OCI-LY1 (cell line): ENCODE data around the gene ZNF415.

Experiments used
- H2AFZ ChIP-seq: fragments of 200-600 bp; sonication (generic), shearing (Covaris generic); 2 replicates; pipeline ENCODE4 v1.6.0; 2014; ENCODE audit warnings: antibody characterized with exemption, mild to moderate bottlenecking, low read length
- H3F3A ChIP-seq: fragments of 200-600 bp; sonication (generic), shearing (Covaris generic); 2 replicates; pipeline ENCODE4 v1.6.0; 2014; ENCODE audit warnings: mild to moderate bottlenecking, antibody characterized with exemption, low read length, moderate library complexity; ENCODE audit not compliant: insufficient read depth
- H3K27ac ChIP-seq: fragments of 200-600 bp; sonication (generic); 2 replicates; pipeline ENCODE4 v1.5.1; 2014; ENCODE audit warnings: low read length, mixed run types, mild to moderate bottlenecking, low read depth; ENCODE audit not compliant: poor library complexity, severe bottlenecking
- H3K27me3 ChIP-seq: fragments of 200-600 bp; sonication (generic); 2 replicates; pipeline ENCODE4 v1.6.0; 2014; ENCODE audit warnings: antibody characterized with exemption, mild to moderate bottlenecking, low read length, moderate library complexity; ENCODE audit not compliant: insufficient read depth
- H3K36me3 ChIP-seq: fragments of 200-600 bp; sonication (generic); 2 replicates; pipeline ENCODE4 v1.6.1; 2014; ENCODE audit warnings: mild to moderate bottlenecking, antibody characterized with exemption, low read length, moderate library complexity, mixed read lengths; ENCODE audit not compliant: insufficient read depth
- H3K4me1 ChIP-seq: fragments of 200-600 bp; sonication (generic); 2 replicates; pipeline ENCODE4 v1.5.1; 2014; ENCODE audit warnings: mild to moderate bottlenecking, low read length, moderate library complexity; ENCODE audit not compliant: insufficient read depth, severe bottlenecking
- H3K4me2 ChIP-seq: fragments of 200-600 bp; sonication (generic), shearing (Covaris generic); 2 replicates; pipeline ENCODE4 v1.6.1; 2014; ENCODE audit warnings: low read length
- H3K4me3 ChIP-seq: fragments of 200-600 bp; sonication (generic); 2 replicates; pipeline ENCODE4 v1.5.1; 2014; ENCODE audit warnings: low read length, low read depth, mild to moderate bottlenecking, mixed read lengths; ENCODE audit not compliant: poor library complexity, severe bottlenecking
- H3K79me2 ChIP-seq: fragments of 200-600 bp; shearing (Covaris generic); 2 replicates; pipeline ENCODE4 v1.6.1; 2016; ENCODE audit warnings: mixed run types, low read length, mixed read lengths; ENCODE audit not compliant: insufficient read depth
- H3K9ac ChIP-seq: fragments of 200-600 bp; sonication (generic), shearing (Covaris generic); 2 replicates; pipeline ENCODE4 v1.6.1; 2014; ENCODE audit warnings: mild to moderate bottlenecking, low read length, mixed read lengths
- H3K9me2 ChIP-seq: fragments of 200-600 bp; sonication (generic), shearing (Covaris generic); 2 replicates; pipeline ENCODE4 v1.6.1; 2014; ENCODE audit warnings: low read depth, mild to moderate bottlenecking, low read length, mixed read lengths
- H3K9me3 ChIP-seq: fragments of 200-600 bp; shearing (Covaris generic); 2 replicates; pipeline ENCODE4 v1.6.1; 2014; ENCODE audit warnings: low read length, mixed read lengths
- H4K20me1 ChIP-seq: fragments of 200-600 bp; sonication (generic), shearing (Covaris generic); 2 replicates; pipeline ENCODE4 v1.6.0; 2016; ENCODE audit warnings: mild to moderate bottlenecking, low read length; ENCODE audit not compliant: insufficient read depth
- EZH2 ChIP-seq: fragments of 200-600 bp; sonication (generic), shearing (Covaris generic); IDR thresholded peaks from 2 replicates; pipeline ENCODE4 v1.8.0; 2017; ENCODE audit warnings: borderline replicate concordance, mixed run types, mild to moderate bottlenecking, antibody characterized with exemption, low read length, moderate library complexity, mixed read lengths
- TF ChIP-seq, protein P1 (sequence below): fragments of 200-600 bp; sonication (generic), shearing (Covaris generic); IDR thresholded peaks from 2 replicates; pipeline ENCODE4 v1.5.1; 2017; ENCODE audit warnings: mild to moderate bottlenecking, antibody characterized with exemption, low read length, moderate library complexity, mixed read lengths

ZNF415 gene

DNA sequence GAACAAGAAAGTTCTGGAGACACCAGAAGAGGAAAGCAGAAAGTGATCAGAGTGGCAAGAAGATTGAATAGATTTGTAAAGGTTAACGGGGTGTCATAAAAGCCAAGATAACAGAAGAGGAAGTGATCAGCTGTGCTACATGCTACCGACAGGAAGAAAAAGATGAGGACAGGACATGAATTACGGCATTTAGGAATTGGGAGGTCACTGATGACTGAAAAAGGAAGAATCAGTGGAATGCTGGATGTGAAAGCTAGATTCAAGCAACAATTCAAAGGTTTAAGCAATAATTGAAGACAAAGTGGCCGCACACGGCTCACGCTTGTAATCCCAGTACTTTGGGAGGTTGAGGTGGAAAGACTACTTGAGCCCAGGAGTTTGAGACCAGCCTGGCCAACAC lies 44.6 kb downstream of the ZNF415 start:
- Histone ChIP-seq H3K9ac (no peak overlapping the region), H2AFZ (no peak overlapping the region), H3K4me2 (no peak overlapping the region), H3K4me3 (no peak overlapping the region), H4K20me1 (no peaks in the 10 kb centered on the region), H3K9me3 (no peaks in the 10 kb centered on the region; the same call in 1 of the 2 replicates), H3K9me2 (no peaks in the 10 kb centered on the region), H3F3A (no peaks in the 10 kb centered on the region), H3K79me2 (no peaks in the 10 kb centered on the region), H3K27me3 (no peaks in the 10 kb centered on the region), H3K36me3 (peaks cover 93% of the 10 kb centered on the region), H3K27ac (no peak overlapping the region), H3K4me1 (no peaks in the 10 kb centered on the region)
- TF ChIP-seq EZH2: no peak
- TF ChIP-seq, protein P1, sequence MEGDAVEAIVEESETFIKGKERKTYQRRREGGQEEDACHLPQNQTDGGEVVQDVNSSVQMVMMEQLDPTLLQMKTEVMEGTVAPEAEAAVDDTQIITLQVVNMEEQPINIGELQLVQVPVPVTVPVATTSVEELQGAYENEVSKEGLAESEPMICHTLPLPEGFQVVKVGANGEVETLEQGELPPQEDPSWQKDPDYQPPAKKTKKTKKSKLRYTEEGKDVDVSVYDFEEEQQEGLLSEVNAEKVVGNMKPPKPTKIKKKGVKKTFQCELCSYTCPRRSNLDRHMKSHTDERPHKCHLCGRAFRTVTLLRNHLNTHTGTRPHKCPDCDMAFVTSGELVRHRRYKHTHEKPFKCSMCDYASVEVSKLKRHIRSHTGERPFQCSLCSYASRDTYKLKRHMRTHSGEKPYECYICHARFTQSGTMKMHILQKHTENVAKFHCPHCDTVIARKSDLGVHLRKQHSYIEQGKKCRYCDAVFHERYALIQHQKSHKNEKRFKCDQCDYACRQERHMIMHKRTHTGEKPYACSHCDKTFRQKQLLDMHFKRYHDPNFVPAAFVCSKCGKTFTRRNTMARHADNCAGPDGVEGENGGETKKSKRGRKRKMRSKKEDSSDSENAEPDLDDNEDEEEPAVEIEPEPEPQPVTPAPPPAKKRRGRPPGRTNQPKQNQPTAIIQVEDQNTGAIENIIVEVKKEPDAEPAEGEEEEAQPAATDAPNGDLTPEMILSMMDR: no peak

DNA sequence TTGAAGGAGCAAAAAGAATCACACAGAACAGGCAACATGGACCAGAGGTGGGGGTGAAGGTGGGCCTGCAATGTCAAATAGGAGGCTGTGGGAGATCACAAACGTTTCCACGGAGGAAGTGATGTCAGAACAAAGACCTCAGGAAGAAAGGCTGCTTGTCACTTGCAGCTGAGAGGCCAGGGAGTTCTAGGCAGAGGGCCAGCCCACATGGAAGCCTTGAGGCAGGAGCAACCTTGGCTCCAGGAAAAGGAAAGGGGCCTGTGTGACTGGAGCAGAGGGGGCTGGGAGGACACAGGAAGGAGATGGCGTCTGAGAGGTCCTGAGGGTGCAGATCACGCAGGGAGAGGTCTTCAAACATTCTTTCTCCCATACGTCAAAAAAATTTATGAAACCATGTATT lies 45.8 kb downstream of the ZNF415 start:
- no peaks in the 10 kb centered on the region for H3K79me2 ChIP-seq
- no peak overlapping the region for H2AFZ ChIP-seq
- no peak overlapping the region for H3K27ac ChIP-seq
- no peaks in the 10 kb centered on the region for H3F3A ChIP-seq
- no peaks in the 10 kb centered on the region for H3K4me1 ChIP-seq
- no peaks in the 10 kb centered on the region for H3K9me2 ChIP-seq
- peaks cover 93% of the 10 kb centered on the region for H3K36me3 ChIP-seq
- no peaks in the 10 kb centered on the region; the same call in 1 of the 2 replicates for H3K9me3 ChIP-seq
- H3K27me3 ChIP-seq: no peaks in the 10 kb centered on the region
- no peak overlapping the region for H3K4me2 ChIP-seq
- no peak overlapping the region for H3K9ac ChIP-seq
- H4K20me1 ChIP-seq: no peaks in the 10 kb centered on the region
- no peak overlapping the region for H3K4me3 ChIP-seq
- TF ChIP-seq, protein P1: no peak
- no peak for TF ChIP-seq EZH2

DNA sequence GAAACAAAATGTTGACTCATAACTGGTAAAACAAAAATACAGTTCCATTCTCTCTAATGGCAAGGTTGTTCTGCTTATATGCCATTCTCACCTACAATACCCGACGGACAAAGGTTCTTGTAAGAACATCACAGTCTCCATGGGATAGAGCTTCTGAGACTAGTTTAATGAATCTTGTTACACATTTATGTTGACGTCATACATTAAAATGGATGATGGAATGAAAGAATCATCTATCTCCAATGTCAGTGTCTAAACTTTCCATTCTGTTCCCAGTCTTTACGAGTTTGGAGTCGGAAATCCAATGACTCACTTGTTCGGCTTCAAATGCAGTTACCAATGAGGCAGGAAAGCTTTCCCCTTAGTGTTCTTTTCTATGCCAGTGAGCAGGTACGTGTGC lies 47.2 kb downstream of the ZNF415 start:
- H3K27me3 ChIP-seq: no peaks in the 10 kb centered on the region
- H3F3A ChIP-seq: no peaks in the 10 kb centered on the region
- no peak overlapping the region for H3K4me3 ChIP-seq
- no peaks in the 10 kb centered on the region for H3K9me2 ChIP-seq
- no peaks in the 10 kb centered on the region for H3K79me2 ChIP-seq
- H4K20me1 ChIP-seq: no peaks in the 10 kb centered on the region
- no peaks in the 10 kb centered on the region for H3K4me1 ChIP-seq
- no peak overlapping the region for H2AFZ ChIP-seq
- no peak overlapping the region for H3K27ac ChIP-seq
- H3K36me3 ChIP-seq: peaks cover 93% of the 10 kb centered on the region
- H3K4me2 ChIP-seq: no peak overlapping the region
- peaks cover 7% of the 10 kb centered on the region; the same call in 1 of the 2 replicates for H3K9me3 ChIP-seq
- TF ChIP-seq, protein P1: no peak
- no peak for TF ChIP-seq EZH2
- H3K9ac ChIP-seq: no peak overlapping the region
